ENCODE results near the gene ETNK2.
A peak's percentile ranks its signal among the peaks of the same experiment; 100 is the strongest.

Gene ETNK2

DNA sequence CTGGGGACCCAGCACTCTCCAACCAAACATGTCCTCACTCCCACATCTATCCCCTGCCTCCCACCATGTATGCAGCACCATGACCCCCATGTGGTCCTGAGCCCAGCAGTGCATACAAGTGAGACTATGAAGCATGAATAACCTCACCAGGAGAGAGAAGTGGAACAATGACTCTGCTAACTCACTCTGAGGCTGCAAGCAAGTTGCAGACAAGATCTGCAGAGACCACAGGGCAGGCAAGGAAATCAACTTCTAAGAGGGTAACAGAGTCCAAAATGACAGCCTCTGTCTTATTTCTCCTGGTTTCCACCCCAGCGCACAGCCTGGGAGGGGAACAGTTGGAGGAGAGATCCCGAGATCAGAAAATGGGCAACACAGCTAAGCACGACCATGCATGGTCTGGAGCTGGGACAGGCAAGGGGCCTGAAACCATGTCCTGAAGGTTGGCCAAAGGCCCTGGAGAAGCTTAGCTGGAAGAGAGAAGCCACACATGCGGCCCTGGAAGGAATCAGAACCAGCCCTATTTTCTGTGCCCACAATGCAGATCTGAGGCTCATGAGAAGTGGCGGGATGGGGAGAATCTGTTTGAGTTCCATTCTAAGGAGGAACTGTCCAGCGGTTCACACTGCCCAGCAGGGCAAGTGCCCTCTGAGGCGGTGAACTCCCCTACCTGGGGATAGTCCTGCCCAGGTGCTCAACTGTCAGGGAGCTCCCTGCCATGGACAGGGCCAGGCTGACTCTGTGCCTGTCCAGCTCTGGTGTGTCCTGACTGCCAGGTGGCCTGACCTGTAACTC is 26.8 kb upstream of the ETNK2 start:
- in situ Hi-C loops (cut with MboI; ENCODE audit: low pct_unique_long_range_greater_than_20kb, low sequenced_read_pairs), result no loop called here

DNA sequence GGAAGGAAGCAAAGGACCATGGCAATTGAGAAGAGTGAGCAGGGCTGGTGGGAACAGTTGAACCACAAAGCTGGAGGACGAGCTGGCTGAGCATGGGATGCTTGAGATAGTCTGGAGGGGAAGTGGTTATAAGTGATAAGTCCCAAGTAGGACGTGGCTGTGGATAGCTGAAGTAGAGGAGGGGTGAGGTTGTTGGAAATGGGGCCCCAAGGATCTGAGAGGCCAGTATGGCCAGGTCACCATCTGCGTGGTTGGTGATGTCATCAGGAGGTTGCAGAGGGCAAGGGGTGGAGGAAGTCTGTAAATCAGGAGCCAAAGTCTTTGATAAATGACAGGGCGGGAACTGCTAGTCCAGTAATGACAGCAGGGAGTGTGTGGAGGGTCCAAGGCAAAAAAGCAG is 25.3 kb upstream of the ETNK2 start:
- in situ Hi-C loops (cut with MboI; ENCODE audit: low pct_unique_long_range_greater_than_20kb, low sequenced_read_pairs), result no loop called here
- DNase-seq, result no peak

More for the DNA sequence above, 26.8 kb upstream of the ETNK2 start:
- no peak for DNase-seq

DNA sequence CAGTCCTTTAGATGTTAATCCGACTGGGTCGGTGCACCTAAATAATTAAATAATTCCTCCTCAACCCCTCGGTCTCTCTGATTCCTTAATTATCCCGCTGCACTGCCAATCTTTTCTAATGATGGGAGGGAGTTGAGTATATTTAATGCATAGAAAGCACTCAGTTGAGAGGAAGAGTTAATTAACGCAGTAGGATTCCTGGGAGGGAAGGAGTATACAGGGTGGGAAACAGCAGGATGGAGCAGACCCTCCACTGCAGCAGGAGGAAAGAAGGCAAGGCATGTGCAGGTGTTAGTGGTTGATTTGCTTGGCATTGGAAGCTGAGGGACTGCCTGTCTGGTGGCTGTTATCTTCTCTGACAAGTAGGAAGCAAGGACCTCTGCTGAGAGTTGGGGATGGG is 24.2 kb upstream of the ETNK2 start:
- no peak for DNase-seq
- in situ Hi-C loops (cut with MboI; ENCODE audit: low pct_unique_long_range_greater_than_20kb, low sequenced_read_pairs), result no loop called here

DNA sequence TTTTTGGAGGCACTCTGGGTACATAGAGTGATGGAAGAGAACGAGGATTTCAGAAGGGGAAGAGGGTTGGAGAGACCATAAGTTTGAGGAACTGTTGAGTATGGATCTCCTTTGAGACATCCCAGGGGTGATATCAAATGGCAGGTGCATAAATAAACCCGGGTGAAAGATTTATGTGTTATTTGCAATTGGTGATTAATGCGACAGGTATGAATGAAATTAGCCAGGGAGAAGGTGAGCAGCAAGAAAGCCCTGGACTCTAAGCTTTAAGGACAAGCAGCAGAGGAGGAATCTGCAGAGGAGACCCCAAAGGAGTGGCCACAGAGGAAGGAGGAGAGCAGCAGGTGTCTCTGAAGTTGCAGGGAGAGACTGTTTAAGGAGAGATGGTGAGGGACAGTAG is 23.1 kb upstream of the ETNK2 start:
- in situ Hi-C loops (cut with MboI; ENCODE audit: low pct_unique_long_range_greater_than_20kb, low sequenced_read_pairs), result loop anchor here (25.0 kb wide), 1 partner anchor 187 kb away; the partner anchor contains the start of gene PLEKHA6
- no peak for DNase-seq

DNA sequence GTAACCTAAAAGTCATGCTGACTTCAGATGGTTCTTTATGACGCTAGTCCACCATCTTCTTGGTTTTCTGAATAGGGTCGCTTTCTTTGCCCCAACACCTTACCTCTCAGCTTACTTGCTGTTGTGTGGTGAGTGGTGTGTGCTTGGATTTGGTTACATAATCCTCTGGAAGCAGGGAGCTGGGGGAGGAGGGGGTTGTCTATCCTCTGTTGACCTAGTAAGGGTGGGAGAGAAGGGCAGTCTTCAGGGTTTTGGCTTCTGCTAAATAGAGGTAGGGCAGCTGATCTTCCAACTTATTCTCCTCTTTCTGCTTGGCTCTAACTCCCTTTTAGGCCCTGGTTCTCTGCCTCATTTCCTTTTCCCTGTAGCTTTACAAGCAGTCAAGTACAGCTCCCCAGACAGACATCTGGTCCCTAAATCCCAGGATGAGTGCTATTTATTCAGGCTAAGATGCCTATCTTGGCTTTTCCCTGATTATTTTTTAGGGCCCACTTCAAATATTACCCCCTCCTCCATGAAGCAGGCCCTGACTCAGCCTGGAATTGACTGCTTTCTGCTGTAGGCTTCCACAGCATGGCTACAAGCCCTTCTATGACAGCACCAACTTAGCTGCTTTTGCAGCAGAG is 20.7 kb upstream of the ETNK2 start:
- in situ Hi-C loops (cut with MboI; ENCODE audit: low pct_unique_long_range_greater_than_20kb, low sequenced_read_pairs), result loop anchor here (25.0 kb wide), 1 partner anchor 190 kb away; the partner anchor contains the start of gene PLEKHA6
- no peak for DNase-seq

DNA sequence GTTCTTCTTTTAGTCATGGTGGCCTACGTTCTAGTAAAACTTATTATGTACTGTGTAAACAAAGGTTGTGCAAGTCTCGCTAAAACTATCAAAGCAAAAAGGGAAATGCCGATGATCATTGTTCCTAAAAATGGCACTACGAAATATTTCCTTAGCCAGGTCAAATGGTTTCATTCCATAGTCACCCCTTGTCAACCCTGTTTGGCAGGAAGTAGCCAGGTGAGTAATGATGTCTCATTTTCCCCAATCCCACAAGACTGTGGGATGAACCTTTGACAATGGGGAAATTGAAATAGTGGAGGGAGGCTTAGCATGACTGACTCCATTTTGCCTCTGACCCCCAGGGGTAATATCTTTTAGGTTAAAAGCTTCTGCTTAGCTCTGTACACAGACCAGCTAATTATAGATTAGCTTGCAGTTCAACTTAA is 19.9 kb upstream of the ETNK2 start:
- in situ Hi-C loops (cut with MboI; ENCODE audit: low pct_unique_long_range_greater_than_20kb, low sequenced_read_pairs), result loop anchor here (25.0 kb wide), 1 partner anchor 191 kb away; the partner anchor contains the start of gene PLEKHA6
- no peak for DNase-seq

DNA sequence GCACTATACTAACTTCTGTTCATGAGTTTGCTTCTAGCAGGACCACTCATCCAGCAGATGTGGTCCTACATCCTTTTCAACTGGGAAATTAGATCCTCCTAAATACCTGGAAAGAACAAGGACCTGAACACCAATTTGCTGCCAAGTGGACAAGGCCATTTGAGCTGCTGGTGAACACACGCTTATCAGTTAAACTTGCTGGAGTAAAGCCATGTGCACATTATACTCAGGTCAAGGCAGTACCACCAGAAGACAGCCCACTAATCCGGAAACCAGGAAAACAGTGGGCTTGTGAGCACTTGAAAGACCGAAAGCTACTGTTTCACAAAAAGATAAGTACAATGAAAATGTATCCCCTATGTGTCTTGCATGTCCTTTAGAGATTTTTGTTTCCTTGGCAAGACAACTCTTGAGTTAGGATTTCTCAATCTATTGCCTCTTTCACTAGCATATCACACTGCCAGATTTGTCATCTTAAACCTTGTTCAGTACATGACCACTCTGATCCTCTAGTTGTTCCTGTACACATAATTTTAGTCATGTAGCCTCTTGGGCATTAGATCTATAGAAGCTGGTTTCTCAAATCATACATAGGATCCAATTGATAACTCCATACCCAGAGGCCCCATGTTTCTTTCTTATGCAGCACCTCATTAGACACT is 18.8 kb upstream of the ETNK2 start:
- DNase-seq, result no peak

DNA sequence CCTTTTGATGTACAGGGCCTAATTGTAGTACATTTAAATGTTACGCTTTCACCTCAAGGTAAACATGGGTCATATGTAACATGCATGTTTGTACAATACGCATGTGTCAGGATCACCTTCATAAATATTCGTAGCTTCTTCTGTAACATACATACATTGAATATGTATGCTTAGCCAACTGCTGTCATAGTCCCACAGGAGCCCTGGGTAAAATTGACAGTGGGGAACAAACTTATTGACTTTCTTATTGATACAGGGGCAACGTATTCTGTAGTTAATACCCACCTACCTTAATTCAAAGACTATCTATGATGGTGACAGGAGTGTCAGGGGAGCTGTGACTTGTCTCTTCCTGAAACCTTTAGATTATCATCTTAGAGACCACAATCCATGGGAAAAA is 18.0 kb upstream of the ETNK2 start:
- no peak for DNase-seq
- in situ Hi-C loops (cut with MboI; ENCODE audit: low pct_unique_long_range_greater_than_20kb, low sequenced_read_pairs), result loop anchor here (25.0 kb wide), 1 partner anchor 192 kb away; the partner anchor contains the start of gene PLEKHA6

More for the DNA sequence above, 18.8 kb upstream of the ETNK2 start:
- in situ Hi-C loops (cut with MboI; ENCODE audit: low pct_unique_long_range_greater_than_20kb, low sequenced_read_pairs), result loop anchor here (25.0 kb wide), 1 partner anchor 192 kb away; the partner anchor contains the start of gene PLEKHA6

DNA sequence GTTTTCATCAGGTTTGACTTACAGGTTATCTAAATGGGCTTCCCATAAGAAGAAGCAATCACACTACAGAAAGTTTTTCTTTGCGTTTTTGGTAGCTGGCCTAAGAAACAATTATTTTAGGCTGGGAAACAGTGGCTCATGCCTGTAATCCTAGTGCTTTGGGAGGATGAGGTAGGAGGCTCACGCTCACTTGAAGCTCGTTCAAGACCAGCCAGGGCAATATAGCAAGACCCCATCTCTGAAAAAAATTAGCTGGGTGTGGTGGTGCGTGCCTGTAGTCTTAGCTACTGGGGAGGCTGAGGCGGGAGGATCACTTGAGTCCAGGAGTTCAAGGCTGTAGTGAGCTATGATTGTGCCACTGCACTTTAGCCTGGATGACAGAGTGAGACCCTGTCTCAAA is 15.9 kb upstream of the ETNK2 start:
- in situ Hi-C loops (cut with MboI; ENCODE audit: low pct_unique_long_range_greater_than_20kb, low sequenced_read_pairs), result loop anchor here (25.0 kb wide), 1 partner anchor 195 kb away; the partner anchor contains the start of gene PLEKHA6
- no peak for DNase-seq

DNA sequence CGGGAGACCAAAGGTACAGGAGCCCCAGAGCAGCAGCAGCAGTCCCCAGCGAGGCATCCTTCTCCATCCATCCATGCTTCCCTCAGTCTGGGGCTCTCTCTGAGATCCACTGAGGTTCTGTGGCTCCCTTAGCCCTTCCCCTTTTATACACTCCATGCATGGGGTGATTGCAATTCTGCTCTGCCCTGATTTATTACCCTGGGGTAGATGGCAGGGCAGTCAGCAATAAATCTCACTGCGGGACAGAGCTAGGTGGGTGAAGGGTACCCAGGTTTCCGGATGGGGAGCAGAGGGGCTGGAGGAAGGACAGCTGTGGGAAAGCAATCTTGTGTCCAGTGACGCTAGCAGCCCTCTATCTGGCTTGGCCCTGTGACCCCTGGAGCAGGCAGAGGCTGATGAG is 14.4 kb upstream of the ETNK2 start, which contains the start of gene REN:
Gene REN, minus strand, starts transcription at position 119 of the 400 bp plus-strand sequence. Its CDS starts 44 bp downstream, at position 75.
- no peak for DNase-seq
- in situ Hi-C loops (cut with MboI; ENCODE audit: low pct_unique_long_range_greater_than_20kb, low sequenced_read_pairs), result loop anchor here (25.0 kb wide), 1 partner anchor 196 kb away; the partner anchor contains the start of gene PLEKHA6

DNA sequence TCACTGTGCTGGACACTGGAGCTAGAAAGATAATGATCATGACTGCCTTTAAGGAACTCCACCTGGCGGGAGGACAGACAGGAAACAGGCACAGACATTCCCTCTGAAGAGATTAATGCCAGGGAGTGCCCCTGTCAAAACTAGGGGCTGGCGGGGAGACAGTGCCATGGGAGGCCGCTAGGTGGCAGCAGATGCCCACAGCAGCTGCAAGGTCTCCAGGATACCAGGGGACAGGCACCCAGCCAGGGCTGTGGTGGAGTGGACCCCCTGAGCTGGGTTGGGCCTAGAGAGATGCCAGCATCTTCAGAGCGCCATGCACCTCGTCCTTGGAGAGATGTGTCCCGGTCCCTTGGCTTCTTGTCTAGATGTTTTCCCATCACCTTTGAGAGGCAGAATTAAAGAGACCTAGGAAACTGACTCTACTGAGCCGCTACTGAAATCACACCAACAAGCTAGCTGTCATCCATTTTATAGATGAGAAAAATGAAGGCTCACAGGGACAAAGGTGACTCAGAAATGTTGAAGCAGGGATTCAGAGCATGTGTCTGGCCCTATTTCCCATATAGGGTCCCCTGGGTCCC is 10.7 kb upstream of the ETNK2 start:
- in situ Hi-C loops (cut with MboI; ENCODE audit: low pct_unique_long_range_greater_than_20kb, low sequenced_read_pairs), result loop anchor here (25.0 kb wide), 1 partner anchor 200 kb away; the partner anchor contains the start of gene PLEKHA6
- DNase-seq, result peak; percentile 81

DNA sequence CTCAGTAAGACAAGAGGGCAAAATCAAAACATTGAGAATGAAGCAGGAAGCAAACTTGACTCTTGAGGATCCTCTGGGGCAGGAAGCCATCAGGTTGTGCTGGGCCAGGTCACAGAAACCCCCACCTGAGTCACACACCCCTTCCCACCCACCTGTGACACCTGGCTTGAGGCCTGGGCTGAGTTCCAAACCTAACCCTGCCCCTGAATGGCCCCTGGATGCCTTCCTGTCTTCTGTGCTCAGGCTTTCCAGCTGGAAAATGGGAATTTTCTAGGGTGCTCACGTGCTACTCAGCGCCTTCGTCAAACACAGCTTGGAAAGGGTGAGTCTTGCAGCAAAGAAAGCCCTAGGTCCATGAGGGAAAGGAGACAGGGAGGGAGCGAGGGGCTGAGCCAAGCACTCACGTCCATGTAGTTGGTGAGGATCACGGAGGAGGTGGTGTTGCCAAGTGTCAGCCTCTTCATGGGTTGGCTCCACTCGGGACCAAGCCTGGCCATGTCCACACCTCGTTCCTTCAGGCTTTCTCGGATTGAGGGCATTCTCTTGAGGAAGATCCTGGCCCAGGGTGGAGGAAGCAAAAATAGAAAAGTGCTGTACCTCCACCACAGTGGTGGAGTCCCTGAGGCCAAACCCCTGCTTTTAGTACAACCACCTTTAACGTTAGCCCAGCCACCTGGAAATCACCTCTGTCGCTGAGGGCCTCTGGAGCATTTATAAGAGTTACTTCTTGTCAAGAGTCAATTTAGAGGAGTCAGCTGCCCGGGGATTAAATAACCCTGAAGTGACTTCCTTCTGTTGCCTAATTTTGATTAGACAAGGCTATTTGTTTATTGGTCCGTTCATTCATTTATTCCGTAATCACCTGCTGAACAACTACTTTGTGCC is 10.0 kb upstream of the ETNK2 start:
- in situ Hi-C loops (cut with MboI; ENCODE audit: low pct_unique_long_range_greater_than_20kb, low sequenced_read_pairs), result loop anchor here (25.0 kb wide), 1 partner anchor 200 kb away; the partner anchor contains the start of gene PLEKHA6
- DNase-seq, result no peak

DNA sequence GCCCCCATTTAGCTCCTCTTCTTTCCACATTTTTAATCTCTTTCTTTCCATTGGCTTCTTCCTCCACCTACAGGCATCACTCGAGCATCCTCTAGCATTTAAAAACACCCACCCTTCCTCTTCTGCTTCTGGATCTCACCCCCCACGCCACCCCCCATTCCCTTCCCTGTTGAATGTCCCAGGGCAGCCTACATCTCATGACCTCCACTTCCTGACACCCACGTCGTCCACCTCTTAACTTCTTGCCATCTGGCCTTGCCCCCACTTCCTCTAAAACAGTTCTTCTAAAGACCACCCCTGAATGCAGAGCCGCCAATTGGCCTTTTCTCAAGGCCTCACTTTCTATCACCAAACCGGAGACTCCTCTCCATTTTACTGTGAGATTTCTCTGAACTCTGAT is 6.1 kb upstream of the ETNK2 start:
- no peak for DNase-seq
- in situ Hi-C loops (cut with MboI; ENCODE audit: low pct_unique_long_range_greater_than_20kb, low sequenced_read_pairs), result loop anchor here (25.0 kb wide), 1 partner anchor 204 kb away; the partner anchor contains the start of gene PLEKHA6

DNA sequence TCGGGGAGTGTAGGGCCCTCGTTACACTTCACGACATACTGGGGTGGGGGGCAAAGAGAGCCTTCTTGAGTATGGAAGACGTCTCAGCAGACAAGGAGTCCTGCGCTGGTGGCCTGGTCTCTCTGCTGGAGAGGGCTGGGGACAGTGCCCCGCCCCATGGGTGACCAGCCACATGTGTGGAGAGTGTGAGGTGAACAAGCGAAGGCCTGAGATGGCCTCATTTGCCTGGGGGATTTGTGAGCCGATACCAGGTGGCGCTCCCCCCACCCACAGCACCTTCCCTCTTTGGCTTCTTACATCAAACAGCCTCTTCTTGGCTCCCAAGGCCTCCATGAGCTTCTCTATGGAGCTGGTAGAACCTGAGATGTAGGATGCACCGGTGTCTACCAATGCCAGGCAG is 4.0 kb upstream of the ETNK2 start:
- in situ Hi-C loops (cut with MboI; ENCODE audit: low pct_unique_long_range_greater_than_20kb, low sequenced_read_pairs), result loop anchor here (25.0 kb wide), 1 partner anchor 206 kb away; the partner anchor contains the start of gene PLEKHA6
- DNase-seq, result no peak

DNA sequence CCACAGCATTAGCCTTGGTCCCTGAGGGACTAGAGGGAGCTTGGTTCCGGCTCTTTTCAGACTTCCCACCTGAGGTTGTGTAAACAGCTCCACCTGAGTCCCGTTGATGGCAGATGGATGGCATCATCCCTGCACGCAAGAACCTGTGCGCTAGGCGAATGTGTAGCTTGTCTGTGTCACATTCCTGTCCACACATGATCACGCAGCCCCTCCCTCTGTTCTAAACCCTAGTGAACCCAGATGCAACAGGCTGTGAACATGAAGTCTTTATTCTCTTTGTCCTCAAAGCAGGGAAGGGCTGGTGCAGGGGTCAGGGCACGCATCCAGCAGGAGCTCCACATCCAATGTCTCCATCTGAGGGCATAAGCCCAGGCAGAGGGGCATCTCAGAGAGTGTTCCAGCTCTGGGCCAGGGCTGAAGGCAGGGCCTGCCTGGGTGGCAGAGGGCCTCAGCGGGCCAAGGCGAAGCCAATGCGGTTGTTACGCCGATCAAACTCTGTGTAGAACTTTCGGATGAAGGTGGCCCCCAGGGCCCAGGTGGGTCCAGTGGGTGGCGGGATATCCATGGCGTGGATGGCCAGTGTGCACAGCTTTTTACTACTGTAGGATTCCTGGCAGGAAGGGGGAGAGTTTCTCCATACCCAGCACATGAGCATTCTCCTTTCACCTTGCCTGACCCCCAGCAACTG is 2.9 kb upstream of the ETNK2 start:
- in situ Hi-C loops (cut with MboI; ENCODE audit: low pct_unique_long_range_greater_than_20kb, low sequenced_read_pairs), result loop anchor here (25.0 kb wide), 1 partner anchor 208 kb away; the partner anchor contains the start of gene PLEKHA6
- no peak for DNase-seq

DNA sequence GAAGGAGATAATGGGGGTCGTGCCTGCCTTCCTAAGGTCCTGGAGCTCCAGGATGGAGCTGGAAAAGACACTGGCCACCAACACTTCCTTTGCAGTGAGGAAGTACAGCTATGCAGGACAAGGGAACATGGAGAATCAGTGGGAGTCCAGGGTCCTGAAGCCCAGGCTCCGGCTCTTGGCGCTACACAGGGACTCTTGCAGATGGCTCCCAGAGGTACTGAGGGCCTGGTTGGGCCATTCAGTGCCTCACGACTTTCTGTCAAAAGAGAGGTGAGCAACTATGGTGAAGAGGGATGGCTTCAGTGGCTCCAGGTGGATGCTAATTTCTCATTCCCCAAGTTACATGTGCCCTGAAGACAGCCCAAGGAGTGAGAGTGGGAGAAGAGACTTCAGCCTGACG is 1.8 kb upstream of the ETNK2 start:
- no peak for DNase-seq
- in situ Hi-C loops (cut with MboI; ENCODE audit: low pct_unique_long_range_greater_than_20kb, low sequenced_read_pairs), result loop anchor here (25.0 kb wide), 1 partner anchor 209 kb away; the partner anchor contains the start of gene PLEKHA6
